LoVo (cell line): ENCODE results near the gene TMEM132D.

Experiments used
- DNase-seq: peaks from one replicate; pipeline ENCODE4 v3.0.0-alpha.2; 2016; ENCODE audit warnings: low spot score

TMEM132D gene

DNA sequence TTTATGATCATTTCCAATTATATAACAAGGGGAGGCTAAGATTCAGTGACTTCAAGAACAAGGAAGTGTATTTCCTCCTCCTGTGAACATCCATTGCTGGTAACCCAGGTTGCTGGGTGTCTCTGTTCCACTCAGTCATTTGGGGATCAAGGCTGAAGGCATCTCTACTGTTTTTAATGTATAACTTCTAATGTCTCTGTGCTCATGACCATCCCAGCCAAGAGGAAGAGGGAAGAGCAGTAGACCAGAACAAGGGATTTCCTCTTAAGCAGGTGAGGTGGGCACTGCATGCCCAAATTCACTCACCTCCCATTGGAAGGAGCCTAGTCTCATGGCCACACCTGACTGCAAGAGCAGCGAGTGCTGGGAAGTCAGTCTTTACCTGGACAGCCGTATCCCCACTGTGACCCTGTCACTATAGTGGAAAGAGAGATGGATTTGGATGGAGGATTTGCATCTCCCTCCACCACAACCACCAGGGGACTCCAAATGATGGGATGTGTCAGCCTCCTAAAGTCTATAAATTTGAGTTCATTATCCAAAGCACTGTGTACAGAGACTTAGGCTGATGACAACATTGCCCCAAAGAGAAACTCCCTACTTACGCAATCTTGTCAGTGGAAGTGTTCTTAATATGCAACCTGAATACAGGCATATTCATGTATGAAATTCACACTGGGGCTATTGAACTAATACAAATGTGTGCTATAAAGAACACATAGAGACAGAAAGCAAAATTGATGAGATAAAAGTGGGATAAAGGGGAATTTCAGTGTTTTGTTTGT is 368.7 kb downstream of the TMEM132D start:
- no peak for DNase-seq

DNA sequence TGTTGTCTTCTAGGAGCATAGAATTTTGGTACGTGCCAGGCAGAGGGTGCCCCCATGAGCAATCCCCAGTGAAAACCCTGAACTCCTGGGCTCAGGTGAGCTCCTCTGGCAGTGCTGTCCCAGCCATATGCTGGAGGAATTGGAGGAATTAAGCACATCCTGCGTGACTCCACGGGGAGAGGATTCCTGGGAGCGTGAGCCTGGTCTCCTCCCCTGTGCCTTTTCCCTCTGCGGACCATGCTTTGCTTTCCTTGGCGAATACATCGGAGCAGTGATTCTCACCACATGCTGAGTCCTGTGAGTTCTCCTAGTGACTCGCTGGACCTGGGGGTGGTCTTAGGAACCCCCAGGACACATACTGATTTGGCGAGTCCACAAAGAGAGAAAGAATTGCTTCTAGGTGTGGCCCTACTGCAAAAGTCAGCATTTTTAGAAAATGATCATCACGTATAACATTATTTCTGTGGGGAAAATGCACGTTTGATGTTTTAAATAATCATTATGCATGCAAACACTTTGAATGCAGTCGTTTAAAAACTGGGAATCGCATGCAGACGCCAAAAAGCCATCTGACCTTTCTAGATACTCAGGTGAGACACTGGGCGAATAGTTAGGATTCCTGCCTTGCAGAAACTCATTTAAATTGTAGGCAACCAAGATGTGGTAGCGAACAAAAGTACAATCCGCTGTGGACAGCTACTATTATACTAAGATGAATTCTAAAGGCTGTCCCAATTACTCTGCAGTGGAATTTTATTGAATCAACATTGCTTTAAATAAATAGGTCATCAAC is 370.9 kb downstream of the TMEM132D start:
- DNase-seq: no peak

DNA sequence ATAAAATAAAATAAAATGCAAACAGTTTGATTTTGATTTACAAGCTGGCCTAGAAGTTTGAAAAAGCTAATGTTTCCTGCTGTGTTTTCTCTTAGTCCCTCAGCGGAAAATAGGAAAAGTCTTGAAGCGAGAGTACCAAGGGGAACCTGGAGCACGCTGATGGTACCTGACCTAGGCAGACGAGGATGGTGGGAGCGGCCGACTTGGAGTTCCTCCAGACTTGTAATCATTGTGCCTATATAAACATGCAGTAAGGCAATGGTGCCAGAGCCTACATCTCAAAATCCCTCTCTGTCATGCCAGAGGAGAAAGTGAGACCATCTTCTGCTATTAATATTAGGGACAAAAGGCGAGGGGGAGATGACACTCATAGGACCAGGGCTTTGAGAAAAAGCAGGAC is 371.7 kb downstream of the TMEM132D start:
- no peak for DNase-seq

DNA sequence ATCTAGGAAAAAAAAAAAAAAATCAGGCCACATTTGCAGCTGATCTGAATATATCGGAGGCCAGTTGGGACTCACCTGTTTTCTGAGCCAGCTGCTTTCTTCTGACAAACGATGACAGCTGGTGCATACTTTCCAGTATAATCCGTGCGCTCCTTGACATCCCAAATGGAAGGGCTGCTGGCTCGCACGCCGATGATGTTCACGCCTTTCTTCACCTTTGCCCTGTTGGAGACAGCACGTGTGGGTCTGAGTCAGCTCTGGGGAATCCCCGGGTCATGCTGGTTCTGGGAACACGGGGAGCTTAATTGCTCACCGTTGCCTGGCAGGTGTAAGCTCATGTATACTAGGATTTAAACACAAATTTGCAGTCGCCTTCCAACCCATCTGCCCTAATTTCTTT is 372.8 kb downstream of the TMEM132D start:
- peak; percentile 65 for DNase-seq

DNA sequence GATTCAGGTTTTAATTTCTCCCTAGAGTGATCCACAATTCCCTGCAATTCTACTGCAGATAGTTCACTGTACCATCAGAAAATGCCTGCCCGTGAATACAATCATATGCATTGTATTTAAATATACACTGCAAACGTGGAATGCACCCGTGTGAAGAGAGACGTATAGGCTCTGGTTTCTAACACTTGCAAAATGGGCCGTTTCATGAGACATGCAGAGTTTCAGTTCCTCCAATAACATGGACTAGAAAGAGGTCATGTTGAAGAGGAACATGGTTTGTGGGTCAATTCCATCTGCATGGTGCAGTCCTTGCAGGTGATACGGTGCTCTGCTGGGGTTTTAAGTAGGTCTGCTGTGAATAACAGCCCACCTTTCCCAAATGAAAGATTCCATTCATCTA is 373.3 kb downstream of the TMEM132D start:
- DNase-seq: no peak

DNA sequence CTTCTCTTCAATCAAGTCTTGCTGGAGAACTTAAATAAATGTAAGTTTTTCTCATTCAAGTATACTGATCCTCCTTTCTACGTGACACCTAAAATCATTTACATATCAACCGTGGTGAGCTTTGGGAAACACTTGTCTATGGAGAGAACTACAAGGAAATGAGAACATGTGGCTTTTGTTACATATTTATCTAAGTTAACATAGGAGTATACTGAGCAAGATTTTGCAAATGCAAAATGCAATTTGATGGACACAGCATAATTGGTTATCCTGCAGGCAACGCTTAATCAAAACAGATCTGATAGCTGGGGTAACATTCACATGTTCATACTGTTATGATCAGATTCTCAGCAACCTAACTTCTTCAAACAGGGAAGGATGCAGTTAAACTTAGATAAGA is 376.3 kb downstream of the TMEM132D start:
- DNase-seq: no peak

DNA sequence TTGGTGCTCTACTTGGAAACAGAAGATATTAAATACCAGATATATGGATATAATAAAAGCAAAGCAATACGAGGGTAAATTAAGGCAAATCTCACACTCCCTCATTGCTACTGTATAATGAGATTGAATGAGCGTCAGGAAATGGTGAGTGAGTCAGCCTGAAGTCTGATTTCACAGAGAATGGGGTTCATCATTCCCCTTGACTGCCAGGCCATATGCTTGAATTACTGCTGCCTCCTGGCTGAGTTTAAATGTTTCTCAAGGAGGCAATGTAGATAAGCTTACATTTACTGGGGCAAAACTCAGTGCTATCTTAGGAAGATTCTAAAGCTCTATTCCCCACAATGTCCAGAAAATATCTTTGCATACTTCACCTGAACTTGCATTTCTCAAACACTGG is 380.2 kb downstream of the TMEM132D start:
- no peak for DNase-seq

DNA sequence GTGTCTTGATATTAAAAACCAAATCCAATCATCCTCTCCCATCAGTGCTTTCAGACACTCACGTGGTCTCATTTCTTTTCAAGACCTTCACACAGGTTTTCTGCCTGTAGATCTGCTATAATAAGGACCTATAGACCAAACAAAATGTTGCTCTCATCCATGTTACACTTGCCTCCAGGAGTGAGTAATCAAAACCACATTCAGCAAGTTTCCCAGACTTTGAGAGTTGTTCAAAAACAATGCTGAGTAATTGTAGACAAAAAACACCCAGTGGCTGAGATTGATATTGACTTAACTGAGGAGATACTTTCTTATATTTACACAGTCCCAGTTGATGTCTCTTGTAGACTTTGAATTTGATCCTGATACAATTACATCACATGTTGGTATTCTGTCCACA is 383.1 kb downstream of the TMEM132D start:
- DNase-seq: no peak

DNA sequence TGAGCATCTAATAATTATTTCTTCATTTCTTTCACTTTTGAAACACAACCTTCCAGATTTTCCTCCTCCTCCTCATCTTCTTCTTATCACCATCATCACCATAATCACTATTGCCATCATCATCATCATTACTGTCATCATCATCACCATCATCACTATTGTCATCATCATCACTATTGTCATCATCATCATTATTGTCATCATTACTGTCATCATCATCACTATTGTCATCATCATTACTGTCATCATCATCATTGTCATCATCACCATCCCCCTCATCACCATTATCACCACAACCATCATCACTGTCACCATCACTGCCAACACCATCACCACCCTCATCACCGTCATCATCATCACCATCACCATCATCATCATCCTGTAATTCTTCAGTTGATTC is 400.0 kb downstream of the TMEM132D start:
- DNase-seq: no peak

DNA sequence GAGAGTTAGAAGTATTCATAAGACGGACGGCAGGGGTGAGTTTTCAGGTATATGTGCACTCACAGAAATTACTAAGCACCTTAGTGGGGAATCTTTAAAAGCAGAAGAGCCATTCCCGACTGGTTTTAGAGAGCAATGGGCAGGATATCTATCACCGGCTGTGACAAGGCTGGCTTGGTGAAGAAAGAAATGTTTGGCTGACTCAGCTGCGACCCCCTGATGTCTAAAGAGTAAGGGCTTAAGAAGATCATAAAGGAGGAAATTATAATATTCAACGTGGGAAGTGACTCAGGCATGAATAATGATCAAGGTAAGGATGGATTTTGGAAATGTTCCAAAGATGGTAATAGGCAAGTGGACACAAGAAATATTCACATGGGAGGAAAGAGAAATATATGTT is 407.6 kb downstream of the TMEM132D start:
- no peak for DNase-seq

DNA sequence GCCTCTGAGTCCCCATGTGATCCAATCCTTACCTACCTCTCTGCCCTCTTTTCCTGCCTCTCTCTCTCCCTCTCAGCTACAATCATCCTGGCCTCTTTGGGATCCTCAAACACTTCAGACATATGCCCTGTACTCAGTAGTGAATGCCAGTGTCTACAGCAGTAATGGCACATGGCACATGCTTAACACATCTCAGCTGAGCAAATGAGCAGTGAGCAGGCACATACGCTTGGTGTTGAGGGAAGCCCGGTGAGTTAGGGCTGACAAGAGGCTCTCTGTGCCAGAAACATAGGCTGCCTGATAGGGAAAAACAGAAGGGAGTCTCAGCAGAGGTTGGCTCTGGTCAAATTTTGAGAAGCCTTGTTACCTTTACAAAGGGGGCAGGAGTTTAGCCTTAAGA is 409.1 kb downstream of the TMEM132D start:
- DNase-seq: no peak

DNA sequence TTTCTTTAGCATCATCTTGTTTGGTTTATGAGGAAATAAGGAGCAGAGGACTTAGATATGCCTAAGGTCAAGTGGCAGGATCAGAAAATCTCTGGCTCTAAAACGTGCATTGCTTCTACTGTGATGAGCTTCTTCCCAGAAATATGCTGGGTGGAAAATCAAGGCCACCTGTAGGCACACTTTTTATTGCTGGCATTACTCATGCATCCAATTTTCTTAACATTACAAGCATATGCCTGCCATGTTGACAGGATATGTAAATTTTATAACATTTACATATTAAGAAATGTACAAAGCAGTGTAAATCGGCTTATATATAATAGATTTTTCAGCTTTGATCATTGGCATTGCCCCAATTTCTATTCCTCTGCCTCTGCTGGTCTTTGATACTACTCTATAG is 409.6 kb downstream of the TMEM132D start:
- no peak for DNase-seq

DNA sequence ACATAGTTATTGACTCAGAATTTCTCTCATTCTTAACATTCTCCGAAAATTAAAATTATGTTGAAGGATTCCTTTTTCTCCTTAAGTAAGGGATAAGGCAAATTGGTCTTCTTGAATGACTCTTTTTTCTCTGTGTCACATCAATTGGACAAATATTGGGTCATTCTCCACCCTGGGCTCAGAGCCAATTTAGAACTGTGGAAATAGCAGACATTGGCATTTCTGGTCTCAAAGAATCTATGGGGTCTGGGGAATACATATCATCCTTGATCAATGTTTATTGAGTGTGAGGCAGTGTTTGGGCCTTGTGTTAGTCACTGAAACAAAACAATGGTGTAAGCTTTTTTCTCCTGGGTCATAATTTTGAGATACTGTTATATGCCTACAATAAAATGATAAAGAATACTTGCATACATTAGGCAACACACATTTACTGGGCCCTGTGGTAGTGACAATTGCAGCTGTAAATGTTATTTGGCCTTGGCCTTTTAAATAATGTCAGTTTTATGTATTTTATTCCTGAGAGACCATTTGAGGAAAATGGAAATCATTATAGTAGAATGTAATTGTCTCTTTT is 414.6 kb downstream of the TMEM132D start:
- DNase-seq: no peak

DNA sequence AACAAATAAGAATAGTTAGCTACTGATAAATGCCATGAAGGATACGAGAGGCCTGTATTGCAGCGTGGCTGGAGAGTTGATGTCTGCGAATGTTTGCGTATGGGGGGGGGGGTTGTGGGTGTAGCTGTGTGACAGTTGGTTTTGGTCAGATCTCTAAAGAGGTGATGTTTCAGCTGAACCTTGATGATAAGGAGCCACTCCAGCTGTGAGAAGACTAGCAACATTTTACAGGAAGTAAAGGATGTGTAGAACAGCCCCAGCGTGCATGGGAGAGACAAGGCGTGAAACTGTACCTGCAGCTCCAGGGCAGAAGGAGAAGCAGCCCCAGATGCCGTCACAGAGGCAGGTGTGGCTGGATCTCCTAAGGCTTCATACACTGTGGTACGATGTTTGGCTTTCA is 416.9 kb downstream of the TMEM132D start:
- no peak for DNase-seq

DNA sequence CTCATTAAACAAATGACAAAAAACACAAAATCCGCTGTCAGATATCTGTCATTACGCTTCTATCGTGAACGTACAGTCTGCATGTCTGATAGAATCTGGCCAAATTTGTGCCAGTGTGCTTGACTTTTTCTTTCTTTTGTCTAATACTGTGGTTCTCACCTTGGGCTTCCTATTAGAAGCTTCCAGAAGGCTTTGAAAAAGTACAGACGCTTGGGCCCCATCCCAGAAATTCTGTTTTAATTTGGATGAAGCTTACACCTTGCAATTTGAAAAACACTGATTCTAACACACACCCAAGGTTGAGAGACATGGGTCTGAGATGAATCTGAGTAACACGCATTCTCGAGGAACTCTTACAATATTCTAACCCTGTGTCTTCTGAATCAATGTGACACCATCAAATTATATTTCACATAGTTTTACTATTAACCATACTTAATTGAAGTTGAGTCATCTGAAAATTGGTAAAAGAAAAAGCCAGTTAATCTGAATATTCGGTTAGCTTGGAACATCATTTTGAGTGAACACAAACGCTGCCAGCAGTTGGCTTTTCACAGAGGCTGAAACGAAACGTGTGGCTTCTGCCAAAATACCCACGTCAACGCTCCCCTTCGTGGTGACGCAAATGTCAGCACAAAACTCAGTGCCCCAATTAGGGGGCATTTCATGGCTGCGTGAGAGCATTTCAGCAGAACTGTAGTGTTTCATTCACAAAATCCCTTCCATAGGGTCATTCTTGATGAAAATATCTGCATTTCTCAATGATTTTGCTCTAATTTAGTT is 420.5 kb downstream of the TMEM132D start:
- no peak for DNase-seq

DNA sequence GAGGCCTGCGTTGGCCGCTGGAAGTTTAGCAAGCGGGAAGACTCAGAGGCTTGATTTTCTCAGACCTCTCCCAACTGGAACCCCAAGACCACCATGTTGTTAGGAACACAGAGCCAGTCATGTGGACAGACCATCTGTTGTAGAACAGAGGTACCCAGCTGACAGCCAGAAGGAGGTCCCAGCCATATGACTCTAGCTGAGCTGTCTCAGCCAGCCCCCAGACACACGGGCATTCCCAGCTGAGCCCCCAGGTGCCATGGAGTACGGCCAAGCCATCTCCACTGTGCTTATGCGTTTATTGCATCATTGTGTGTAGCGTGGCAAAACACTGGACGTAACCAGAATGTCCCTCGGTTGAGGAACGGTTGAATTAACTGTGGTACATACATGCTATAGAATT is 421.9 kb downstream of the TMEM132D start:
- DNase-seq: no peak

DNA sequence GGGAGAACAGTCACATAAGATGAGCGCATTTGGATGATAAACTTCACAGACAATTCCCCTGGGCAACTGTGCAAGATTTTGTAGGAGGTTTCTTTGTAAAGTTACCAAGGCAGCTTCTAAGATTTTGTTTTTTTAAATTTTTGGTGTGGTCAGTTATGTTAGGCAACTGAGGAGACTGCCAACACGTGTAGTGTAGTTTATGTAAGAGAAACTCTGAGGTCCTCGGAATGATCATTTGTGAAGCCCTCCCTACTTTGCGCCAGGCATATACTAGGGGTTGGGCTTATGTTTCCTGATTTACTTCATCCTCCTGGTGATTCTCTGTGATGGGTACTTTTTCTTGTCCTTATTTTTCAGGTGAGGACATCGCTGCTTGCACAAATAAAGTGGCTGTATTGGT is 433.6 kb downstream of the TMEM132D start:
- DNase-seq: no peak

DNA sequence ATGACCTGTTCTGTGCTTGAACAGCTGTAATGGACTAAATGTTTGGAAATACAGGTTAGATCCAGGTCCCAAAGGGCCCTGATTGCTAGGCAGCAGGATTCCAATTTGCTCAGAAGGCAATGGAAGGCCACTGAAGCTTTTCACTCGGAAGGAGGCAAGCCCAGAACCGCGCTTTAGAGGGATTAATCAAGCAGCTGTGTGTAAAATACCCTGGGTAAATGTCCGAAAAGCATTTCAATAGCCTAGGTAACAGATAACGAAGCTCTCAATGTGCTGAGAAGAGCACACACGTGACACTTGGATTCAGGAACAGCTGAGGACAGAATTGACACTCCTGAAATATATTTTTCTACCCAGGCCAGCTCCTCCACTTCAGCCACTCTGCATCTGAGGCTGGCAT is 436.1 kb downstream of the TMEM132D start:
- no peak for DNase-seq

DNA sequence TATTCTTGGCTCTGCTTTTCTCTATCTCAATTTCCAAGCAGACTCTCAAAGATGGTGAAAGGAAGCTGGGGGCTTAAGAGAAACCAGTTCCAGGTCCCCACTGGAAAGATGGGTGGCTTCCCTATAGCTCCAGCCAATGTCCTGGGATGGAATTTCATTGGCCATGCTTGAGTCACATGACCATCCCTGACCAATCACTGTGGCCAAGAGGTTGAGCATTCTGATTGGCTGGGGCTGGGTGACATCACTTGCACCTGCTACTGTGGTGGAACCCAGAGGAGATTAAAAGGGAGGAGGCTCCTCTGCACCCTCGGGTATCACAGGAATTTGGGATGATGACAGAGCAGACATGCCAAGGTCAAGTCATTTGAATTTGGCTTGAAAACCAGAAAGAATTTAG is 436.5 kb downstream of the TMEM132D start:
- no peak for DNase-seq

DNA sequence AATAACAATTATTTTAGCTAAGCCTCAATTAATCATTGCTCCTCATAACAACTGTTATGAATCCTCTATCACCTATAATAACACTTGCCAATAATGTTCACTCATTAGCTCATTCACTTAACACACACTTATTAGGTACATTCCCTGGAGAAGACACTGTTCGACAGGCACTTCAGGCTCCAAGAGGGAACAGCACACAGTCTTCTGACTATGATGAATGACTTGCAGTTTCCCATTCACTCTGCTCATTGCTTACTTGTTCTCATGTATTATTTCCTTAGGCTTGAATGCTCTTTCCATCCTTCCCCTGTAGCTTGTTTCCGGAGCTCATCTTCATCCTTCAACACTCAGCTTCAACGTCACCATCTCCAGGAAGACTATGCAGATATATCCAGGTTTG is 437.3 kb downstream of the TMEM132D start:
- DNase-seq: no peak

DNA sequence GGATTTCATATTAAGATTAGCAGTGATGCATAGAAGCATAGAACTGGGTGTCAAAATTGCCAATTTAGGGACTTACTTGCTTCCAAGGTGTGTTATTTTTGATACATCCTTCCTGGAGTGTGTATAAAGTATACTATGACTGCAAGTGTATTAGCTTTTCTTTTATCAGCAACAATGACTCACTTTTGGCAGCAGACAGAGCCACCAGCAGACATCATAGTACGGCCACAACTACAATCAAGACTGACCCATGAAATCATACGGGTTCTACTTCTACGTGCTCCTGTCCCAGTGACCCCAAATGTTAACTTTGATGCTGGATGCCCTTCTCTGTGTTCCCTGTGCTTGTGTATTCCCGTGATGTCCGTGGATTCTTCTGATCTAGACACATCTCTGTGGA is 443.9 kb downstream of the TMEM132D start:
- DNase-seq: no peak

DNA sequence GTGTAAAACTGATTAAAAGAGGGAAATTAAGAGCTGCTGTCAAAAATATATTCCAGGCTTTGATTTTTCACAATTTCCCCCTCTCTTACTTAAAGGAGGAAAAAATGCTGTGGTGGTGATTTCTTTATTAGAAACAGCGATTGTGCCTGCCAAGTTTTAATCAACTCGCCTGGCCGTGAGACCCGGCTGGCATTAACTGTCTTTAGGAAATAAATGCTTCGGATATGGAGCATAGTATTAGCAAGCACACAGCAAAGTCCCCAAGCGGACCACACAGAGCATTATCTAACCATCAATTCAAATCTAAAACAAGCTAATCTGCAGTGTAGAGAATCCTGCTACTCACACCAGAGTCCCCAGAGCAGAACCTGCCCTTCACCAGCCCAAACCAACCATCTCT is 457.1 kb downstream of the TMEM132D start:
- no peak for DNase-seq

DNA sequence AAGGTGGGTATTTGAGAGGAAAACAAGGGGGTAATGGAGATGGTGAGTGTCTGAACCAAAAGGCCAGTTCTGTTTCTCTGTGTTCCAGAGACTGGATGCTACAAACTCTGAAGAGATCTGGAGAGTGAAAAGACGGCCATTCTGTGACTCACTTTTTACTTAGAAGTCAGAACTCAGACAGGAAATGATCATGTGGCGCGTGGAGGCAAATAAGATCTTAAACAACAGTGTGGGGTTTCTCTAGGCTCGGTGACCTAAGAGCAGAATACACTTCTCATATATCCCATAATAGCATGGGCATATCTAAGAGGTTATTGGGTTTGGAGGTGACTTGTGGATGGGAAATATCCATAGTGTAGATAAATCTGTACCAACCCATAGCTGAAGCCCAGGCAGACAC is 463.5 kb downstream of the TMEM132D start:
- no peak for DNase-seq
